DOHH2 (cell line): ENCODE results near the gene JAK1.

Source experiments
- CTCF ChIP-seq: fragments of 200-600 bp; sonication (generic); IDR thresholded peaks from one replicate; pipeline ENCODE4 v1.5.1; 2014; ENCODE audit warnings: antibody characterized with exemption, mild to moderate bottlenecking, low read depth, low read length; ENCODE audit not compliant: poor library complexity, severe bottlenecking
- EZH2phosphoT487 ChIP-seq: fragments of 200-600 bp; sonication (generic); IDR thresholded peaks from 2 replicates; pipeline ENCODE4 v1.6.1; 2017; ENCODE audit warnings: borderline replicate concordance, mild to moderate bottlenecking, antibody characterized with exemption, low read length, moderate library complexity, mixed read lengths

- no peak for TF ChIP-seq CTCF
- no peak for TF ChIP-seq EZH2phosphoT487
These were observed 2.9 kb downstream of the JAK1 start for GRCh38 chr1:64963466-64963865.
